HEK293 (cell line): Measurements from ENCODE around the gene PORCN.

Experiments
- BCL11A ChIP-seq: fragments of 450-650 bp; formaldehyde crosslinking; IDR thresholded peaks from 2 replicates; pipeline ENCODE4 v1.5.1; 2016; ENCODE audit warnings: low read depth, missing biosample characterization, missing genetic modification characterization
- KLF1 ChIP-seq: fragments of 450-650 bp; formaldehyde crosslinking; IDR thresholded peaks from 2 replicates; pipeline ENCODE4 v1.5.1; 2016; ENCODE audit warnings: missing biosample characterization, missing genetic modification characterization
- KLF16 ChIP-seq: fragments of 450-650 bp; formaldehyde crosslinking; IDR thresholded peaks from 2 replicates; pipeline ENCODE4 v1.5.1; 2017; ENCODE audit warnings: missing biosample characterization, missing genetic modification characterization
- SETDB1 ChIP-seq: IDR thresholded peaks from one replicate; pipeline ENCODE4 v1.6.1; 2017; ENCODE audit warnings: mild to moderate bottlenecking, low read length, moderate library complexity, mixed read lengths; ENCODE audit not compliant: insufficient read length
- ZBTB8A ChIP-seq: fragments of 450-650 bp; formaldehyde crosslinking; IDR thresholded peaks from 2 replicates; pipeline ENCODE4 v1.5.1; 2016; ENCODE audit warnings: missing biosample characterization, missing genetic modification characterization
- ZNF174 ChIP-seq: fragments of 450-650 bp; formaldehyde crosslinking; IDR thresholded peaks from 2 replicates; pipeline ENCODE4 v1.5.0; 2017; ENCODE audit warnings: missing biosample characterization, mild to moderate bottlenecking, missing genetic modification characterization
- ZNF274 ChIP-seq, 2 experiments: fragments of 200-500 bp in 1 of 2; fragments of 450-650 bp in 1 of 2; sonication (Bioruptor generic) in 1 of 2; formaldehyde crosslinking in 1 of 2; IDR thresholded peaks; 2 replicates each; pipeline versions ENCODE4 v1.5.1 to v1.6.1; 2014 to 2016; ENCODE audit warnings: borderline replicate concordance in 1 of 2, inconsistent platforms in 1 of 2, low read length in 1 of 2, missing biosample characterization in 1 of 2, missing genetic modification characterization in 1 of 2
- ZNF311 ChIP-seq: fragments of 450-650 bp; formaldehyde crosslinking; IDR thresholded peaks from 2 replicates; pipeline ENCODE4 v1.5.1; 2017; ENCODE audit warnings: missing biosample characterization, missing genetic modification characterization, borderline replicate concordance
- ZNF626 ChIP-seq: fragments of 450-650 bp; sonication (Bioruptor Pico); formaldehyde crosslinking; IDR thresholded peaks from 2 replicates; pipeline ENCODE4 v1.5.1; 2018; ENCODE audit warnings: missing biosample characterization, missing genetic modification characterization, inconsistent platforms
- ZNF777 ChIP-seq: fragments of 450-650 bp; formaldehyde crosslinking; IDR thresholded peaks from 2 replicates; pipeline ENCODE4 v1.5.1; 2017; ENCODE audit warnings: missing biosample characterization, missing genetic modification characterization, borderline replicate concordance
- ZNF785 ChIP-seq: fragments of 450-650 bp; formaldehyde crosslinking; IDR thresholded peaks from 2 replicates; pipeline ENCODE4 v1.5.1; 2016; ENCODE audit warnings: missing biosample characterization, missing genetic modification characterization
- TF ChIP-seq, protein P1 (sequence below): fragments of 450-650 bp; formaldehyde crosslinking; IDR thresholded peaks from 2 replicates; pipeline ENCODE4 v1.5.1; 2016; ENCODE audit warnings: missing biosample characterization, missing genetic modification characterization
- TF ChIP-seq, protein P2 (sequence below): fragments of 450-650 bp; formaldehyde crosslinking; IDR thresholded peaks from 2 replicates; pipeline ENCODE4 v1.5.1; 2016; ENCODE audit warnings: missing biosample characterization, missing genetic modification characterization, low read depth
- TF ChIP-seq, protein P3 (sequence below): fragments of 450-650 bp; formaldehyde crosslinking; IDR thresholded peaks from 2 replicates; pipeline ENCODE4 v1.5.1; 2016; ENCODE audit warnings: missing biosample characterization, missing genetic modification characterization

DNA sequence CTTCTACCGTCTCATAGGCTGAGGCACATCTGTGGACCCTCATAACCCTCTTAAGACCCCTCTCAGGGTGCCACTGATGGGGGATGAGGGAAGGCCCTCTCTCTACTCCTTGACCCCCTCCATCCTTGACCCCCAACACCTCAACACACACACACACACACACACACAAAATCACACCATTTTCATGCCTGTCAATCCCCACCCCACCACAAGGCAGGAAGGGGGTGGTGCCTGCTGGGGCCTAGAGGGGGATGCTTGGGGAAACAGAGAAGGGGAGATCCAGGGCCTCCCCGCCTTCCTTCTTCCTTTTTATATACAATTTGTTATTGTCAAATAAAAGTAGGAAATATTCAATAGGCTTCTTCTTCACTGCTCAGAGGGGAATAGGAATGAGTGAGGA is 11.7 kb downstream of the PORCN start:
- TF ChIP-seq ZNF274 (IDR thresholded peaks at IDR 0.05; ENCODE audit: low read length) (no peak), ZNF274 (tag by site-specific recombination; IDR thresholded peaks at IDR 0.05; ENCODE audit: borderline replicate concordance) (no peak), KLF16 (no peak), ZNF174 (tag by site-specific recombination) (no peak), BCL11A (tag by site-specific recombination) (no peak), ZNF311 (no peak), ZNF777 (tag by site-specific recombination) (no peak), SETDB1 (no peak), ZBTB8A (no peak), ZNF626 (tag by site-specific recombination) (no peak), KLF1 (no peak), ZNF785 (tag by site-specific recombination) (no peak)
- TF ChIP-seq, protein P1, sequence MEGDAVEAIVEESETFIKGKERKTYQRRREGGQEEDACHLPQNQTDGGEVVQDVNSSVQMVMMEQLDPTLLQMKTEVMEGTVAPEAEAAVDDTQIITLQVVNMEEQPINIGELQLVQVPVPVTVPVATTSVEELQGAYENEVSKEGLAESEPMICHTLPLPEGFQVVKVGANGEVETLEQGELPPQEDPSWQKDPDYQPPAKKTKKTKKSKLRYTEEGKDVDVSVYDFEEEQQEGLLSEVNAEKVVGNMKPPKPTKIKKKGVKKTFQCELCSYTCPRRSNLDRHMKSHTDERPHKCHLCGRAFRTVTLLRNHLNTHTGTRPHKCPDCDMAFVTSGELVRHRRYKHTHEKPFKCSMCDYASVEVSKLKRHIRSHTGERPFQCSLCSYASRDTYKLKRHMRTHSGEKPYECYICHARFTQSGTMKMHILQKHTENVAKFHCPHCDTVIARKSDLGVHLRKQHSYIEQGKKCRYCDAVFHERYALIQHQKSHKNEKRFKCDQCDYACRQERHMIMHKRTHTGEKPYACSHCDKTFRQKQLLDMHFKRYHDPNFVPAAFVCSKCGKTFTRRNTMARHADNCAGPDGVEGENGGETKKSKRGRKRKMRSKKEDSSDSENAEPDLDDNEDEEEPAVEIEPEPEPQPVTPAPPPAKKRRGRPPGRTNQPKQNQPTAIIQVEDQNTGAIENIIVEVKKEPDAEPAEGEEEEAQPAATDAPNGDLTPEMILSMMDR: no peak
- TF ChIP-seq, protein P2, sequence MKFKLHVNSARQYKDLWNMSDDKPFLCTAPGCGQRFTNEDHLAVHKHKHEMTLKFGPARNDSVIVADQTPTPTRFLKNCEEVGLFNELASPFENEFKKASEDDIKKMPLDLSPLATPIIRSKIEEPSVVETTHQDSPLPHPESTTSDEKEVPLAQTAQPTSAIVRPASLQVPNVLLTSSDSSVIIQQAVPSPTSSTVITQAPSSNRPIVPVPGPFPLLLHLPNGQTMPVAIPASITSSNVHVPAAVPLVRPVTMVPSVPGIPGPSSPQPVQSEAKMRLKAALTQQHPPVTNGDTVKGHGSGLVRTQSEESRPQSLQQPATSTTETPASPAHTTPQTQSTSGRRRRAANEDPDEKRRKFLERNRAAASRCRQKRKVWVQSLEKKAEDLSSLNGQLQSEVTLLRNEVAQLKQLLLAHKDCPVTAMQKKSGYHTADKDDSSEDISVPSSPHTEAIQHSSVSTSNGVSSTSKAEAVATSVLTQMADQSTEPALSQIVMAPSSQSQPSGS (tag by site-specific recombination): no peak
- TF ChIP-seq, protein P3, sequence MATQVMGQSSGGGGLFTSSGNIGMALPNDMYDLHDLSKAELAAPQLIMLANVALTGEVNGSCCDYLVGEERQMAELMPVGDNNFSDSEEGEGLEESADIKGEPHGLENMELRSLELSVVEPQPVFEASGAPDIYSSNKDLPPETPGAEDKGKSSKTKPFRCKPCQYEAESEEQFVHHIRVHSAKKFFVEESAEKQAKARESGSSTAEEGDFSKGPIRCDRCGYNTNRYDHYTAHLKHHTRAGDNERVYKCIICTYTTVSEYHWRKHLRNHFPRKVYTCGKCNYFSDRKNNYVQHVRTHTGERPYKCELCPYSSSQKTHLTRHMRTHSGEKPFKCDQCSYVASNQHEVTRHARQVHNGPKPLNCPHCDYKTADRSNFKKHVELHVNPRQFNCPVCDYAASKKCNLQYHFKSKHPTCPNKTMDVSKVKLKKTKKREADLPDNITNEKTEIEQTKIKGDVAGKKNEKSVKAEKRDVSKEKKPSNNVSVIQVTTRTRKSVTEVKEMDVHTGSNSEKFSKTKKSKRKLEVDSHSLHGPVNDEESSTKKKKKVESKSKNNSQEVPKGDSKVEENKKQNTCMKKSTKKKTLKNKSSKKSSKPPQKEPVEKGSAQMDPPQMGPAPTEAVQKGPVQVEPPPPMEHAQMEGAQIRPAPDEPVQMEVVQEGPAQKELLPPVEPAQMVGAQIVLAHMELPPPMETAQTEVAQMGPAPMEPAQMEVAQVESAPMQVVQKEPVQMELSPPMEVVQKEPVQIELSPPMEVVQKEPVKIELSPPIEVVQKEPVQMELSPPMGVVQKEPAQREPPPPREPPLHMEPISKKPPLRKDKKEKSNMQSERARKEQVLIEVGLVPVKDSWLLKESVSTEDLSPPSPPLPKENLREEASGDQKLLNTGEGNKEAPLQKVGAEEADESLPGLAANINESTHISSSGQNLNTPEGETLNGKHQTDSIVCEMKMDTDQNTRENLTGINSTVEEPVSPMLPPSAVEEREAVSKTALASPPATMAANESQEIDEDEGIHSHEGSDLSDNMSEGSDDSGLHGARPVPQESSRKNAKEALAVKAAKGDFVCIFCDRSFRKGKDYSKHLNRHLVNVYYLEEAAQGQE (tag by site-specific recombination): no peak
